Ureter (tissue), 1 donor: Measurements from ENCODE around the gene GPR15LG. TPM values are rescaled to one million over a fixed set of nuclear protein-coding genes. Genes with fewer than 3 reads are reported as not detected.
"Not testable (repeated sequence)": the region's sequence is repeated elsewhere in the genome, so short reads cannot be mapped to it uniquely, and the experiment has no call there.

Experiments
- DNase-seq: peaks from one replicate; pipeline ENCODE4 v3.0.0-alpha.2; 2020; ENCODE audit warnings: low spot score
- total RNA-seq: library from RNA; stranded (reverse); gene quantifications from one replicate; pipeline ENCODE4 v1.2.4, GENCODE V29; 2023
- donor health status: DM: yes; HTN: yes; CAD: no.

The GPR15LG gene
- total RNA-seq, 1 donor from 2014 or later: 29.2 TPM

GRCh38 chr10:84166620-84167288, 6.8 kb upstream of the GPR15LG start:
- DNase-seq: no peak

- not testable (repeated sequence) for DNase-seq
Measured at GRCh38 chr10:84167289-84167653, 6.3 kb upstream of the GPR15LG start.

DNA sequence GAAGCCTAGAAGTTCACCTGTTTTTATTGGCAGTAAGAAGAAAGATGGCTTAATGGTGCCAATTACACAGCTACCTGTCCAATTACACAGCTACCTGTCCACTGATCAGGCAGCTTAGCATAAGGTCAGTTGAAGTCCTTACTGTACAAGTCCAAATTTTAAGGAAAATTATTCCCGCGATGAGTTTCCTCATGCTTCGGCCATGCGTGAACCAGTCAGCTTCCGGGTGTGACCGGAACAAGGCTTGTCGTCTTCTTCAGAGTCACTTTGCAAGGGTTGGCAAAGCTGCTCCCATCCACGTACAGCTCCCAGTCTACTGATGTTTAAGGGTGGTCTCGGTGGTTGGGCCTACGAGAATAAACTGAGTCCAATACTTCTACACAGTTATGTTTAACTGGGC, 5.2 kb upstream of the GPR15LG start:
- DNase-seq: not testable (repeated sequence)

DNA sequence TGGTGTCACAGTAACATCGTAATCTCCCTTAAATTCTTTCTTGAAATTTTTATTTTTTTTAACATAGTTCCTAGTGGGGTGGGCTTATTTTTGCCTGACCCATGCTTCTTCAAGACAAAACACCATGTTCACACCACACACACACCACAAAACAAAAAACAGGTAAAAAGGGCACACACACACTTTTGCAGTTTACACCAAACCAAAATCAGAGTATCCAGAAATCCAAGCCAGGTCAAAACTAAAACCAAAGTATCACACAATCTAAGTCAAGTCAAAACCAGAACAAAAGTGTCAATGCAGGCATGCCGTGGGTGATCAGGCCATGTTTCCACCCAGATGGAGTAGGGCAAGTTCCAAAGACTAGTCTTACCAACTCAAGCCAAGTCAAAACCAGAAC, 2.4 kb upstream of the GPR15LG start:
- not testable (repeated sequence) for DNase-seq

DNA sequence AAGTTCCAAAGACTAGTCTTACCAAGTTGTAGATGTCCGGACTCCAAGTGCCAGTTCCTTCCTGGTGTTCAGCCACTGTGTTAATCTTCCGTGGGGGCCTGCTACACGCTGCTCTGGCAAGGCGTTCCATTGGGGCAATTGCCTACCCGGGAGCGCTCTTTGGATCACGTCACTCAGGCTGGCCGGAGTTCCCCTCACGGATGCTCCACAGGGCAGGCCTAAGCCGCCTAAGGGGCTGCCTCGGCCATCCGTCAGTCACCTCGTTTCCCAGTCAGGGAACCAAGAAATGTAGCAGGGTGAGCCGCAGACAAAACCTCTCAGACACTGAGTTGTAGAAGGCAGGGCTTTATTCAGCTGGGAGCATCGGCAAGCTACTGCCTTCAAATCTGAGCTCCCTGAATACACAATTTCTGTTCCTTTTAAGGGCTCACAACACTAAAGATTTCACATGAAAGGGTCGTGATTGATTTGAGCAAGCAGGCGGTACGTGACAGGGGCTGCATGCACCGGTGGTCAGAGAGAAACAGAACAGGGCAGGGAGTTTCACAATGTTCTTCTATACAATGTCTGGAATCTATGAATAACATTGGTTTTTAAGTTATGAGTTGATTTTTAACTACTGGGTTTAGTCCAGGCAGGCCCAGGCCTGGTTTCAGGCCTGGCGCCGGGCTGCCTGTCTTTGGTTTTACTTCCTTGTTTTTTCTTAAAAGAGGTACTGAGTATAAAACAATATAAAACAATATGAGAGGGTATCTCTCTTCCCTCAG, 1.7 kb upstream of the GPR15LG start:
- not testable (repeated sequence) for DNase-seq

DNA sequence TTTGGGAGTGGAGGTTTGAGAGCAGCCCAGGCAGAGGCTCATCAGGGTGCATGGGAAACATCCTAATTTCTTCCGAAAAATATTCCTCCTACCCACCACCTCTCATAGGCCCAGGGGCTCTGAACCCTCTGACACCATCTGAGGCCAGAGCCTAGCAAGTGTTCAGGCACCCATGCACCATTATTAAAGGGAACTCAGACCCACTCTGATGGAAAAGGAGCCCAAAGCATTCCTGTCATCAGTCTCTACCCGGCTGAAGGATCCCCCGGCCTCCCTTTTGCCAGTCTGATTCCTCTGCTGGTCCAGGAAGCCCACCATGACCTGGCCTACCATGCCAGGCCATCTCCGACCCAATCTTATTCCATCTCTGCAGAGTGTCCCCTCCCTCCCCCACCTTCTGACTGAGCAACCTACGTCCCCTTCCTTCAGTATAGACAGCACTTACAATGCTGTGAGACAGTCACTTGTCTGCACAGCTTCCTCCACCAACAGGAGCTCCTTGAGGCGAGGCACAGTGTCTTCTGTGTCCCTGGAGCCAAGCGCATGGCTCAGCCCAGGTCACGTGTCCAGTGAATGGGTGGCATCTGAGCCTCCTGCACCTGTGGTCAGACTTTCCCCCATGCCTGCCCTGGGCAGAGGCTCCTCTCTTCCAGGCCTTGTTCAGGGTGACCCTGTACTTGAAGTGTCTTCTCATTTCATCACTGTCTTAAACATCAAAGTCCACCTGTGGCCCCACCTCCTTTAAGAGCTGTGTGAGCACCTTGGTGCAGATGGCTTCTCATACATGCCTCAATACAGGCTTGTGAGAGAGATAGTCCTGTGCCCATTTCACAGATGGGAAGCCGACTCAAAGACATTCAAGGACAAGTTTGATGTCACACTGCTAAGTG, 889 bp upstream of the GPR15LG start:
- DNase-seq: no peak

DNA sequence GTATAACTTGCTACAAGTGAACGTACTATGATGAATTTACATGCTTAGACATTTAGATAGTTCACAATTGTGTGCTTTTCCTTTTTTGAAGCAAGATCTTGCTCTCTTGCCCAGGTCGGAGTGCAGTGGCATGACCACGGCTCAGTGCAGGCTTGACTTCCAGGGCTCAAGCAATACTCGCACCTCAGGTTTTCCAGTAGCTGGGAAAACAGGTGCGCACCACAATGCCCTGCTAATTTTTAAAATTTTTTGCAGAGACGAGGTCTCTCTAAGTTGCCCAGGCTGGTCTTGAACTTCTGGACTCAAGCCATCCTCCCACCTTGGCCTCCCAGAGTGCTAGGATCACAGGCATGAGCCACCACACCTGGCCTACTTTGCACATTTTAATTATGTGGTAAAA, 1.8 kb downstream of the GPR15LG start:
- DNase-seq: no peak

- peak; percentile 41 for DNase-seq
Measured at GRCh38 chr10:84176351-84176750, 2.8 kb downstream of the GPR15LG start.

- peak; percentile 5 for DNase-seq
Measured at GRCh38 chr10:84176836-84177474, 3.4 kb downstream of the GPR15LG start.

GRCh38 chr10:84177541-84178141, 4.0 kb downstream of the GPR15LG start:
- DNase-seq: no peak

DNA sequence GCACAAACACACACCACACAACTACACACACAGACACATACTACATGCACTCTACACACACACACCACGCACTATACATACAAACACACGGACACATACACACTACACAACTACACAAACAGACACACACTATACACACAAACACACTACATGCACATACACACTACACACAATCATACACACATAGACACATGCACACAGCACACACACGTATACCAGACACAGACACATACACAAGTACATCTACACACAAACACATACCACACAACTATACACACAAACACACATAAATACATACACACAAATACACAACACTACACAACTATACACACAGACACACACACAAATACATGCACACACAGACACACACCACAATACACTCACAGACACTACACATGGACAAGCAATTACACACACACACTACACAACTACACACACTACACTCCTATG, 4.6 kb downstream of the GPR15LG start:
- DNase-seq: no peak

GRCh38 chr10:84179059-84179710, 5.6 kb downstream of the GPR15LG start:
- DNase-seq: peak; percentile 68

DNA sequence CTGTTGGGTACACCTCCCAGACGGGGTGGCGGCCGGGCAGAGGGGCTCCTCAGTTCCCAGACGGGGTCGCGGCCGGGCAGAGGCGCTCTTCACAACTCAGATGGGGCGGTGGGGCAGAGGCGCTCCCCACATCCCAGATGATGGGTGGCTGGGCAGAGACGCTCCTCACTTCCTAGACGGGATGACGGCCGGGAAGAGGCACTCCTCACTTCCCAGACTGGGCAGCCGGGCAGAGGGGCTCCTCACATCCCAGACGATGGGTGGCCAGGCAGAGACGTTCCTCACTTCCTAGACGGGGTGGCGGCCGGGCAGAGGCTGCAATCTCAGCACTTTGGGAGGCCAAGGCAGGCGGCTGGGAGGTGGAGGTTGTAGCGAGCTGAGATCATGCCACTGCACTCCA, 6.8 kb downstream of the GPR15LG start:
- DNase-seq: not testable (repeated sequence)

DNA sequence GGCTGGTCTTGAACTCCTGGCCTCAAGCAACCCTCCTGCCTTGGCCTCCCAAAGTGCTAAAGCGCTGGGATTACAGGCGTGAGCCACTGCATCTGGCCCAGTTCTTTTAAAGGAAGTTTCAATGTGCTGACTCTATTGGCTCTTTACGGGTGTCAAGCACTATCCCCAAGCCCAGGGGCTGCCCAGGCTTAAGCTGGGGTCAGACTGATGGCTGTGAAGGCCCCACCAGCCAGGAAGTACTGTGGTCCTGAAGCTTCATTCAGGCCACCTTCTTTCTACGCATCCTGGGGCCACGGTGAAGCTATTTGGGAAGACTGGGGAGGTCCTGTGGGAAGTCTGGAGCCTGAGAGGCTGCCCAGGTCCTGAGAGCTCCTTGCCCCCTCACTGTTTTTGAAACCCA, 8.0 kb downstream of the GPR15LG start:
- DNase-seq: no peak

DNA sequence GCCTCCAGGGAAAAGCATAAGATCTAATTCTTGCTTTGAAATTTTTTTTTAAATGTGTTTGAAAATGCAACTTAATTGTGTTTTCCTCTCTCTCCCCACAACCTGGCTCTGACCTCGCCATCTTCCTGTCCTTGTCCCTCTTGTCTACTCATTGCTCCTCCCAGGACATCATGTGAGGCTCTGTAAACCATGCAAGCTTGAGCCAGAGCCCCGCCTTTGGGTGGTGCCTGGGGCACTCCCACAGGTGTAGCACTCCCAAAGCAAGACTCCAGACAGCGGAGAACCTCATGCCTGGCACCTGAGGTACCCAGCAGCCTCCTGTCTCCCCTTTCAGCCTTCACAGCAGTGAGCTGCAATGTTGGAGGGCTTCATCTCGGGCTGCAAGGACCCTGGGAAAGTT, 10.9 kb downstream of the GPR15LG start:
- no peak for DNase-seq

DNA sequence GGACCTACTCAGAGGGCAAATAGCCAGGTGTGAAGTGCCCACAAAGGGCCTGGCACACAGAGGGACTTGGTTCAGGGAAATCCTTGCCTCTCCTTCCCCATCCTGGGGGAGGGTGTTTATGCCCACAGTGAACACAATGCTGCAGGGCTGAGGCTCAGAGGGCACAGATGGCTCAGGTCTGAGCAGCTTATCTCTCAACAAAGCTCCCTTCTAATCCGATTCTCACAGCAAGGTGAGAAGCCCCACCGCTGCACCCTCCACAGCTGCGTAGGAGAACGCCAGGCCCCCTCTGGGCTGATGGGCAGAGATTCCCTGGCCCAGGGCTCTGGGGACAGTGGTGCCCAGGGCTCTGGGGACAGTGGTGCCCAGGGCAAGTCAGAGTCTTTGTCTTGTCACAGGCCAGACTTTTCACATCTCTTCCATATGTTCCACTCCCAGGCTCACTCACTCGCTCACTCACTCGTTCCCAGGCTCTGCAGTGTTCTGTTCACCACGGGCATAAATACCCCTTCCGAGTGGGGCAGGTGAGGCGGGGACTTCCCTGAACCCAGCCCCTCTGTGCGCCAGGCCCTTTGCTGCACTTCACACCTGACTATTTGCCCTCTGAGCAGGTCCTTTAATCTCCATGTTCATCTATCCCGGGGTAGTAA, 12.1 kb downstream of the GPR15LG start:
- DNase-seq: no peak

DNA sequence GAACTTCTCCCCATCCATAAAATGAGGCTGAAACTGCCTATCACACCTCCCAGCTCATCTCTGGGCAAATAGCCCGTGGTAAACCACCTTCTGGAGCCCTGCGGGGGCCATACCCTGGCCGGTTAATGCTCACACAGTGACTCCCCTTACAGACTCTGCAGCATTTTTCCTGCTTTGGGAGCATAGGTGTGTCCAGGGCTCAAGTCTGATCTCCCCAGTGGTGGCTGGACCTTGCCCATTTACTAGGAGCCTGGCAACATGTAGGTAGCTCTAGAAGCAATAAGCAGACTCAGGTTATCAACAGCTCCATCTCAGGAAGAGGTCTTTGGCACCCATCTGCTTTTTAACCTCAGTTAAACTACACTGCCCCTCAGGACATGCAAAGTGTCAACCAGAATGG, 15.2 kb downstream of the GPR15LG start:
- no peak for DNase-seq

DNA sequence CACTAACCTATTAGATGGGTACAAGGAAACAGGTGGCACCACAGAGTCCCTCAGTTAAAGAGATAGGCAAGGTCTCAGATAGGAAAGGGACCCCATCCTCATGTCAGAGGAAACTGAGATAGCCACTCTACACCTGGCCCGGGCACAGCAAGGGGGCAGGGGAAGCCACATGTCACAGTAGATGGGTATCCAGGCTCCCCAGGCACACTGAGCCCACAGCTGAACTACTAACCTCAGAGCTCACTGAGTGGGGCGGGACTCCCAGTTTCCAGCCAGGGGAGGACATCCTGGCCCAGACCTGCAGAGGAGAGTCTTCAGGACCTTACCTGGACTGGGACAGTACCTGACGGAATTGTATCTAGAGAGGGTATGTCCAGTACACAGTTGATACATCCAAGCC, 17.0 kb downstream of the GPR15LG start:
- no peak for DNase-seq

DNA sequence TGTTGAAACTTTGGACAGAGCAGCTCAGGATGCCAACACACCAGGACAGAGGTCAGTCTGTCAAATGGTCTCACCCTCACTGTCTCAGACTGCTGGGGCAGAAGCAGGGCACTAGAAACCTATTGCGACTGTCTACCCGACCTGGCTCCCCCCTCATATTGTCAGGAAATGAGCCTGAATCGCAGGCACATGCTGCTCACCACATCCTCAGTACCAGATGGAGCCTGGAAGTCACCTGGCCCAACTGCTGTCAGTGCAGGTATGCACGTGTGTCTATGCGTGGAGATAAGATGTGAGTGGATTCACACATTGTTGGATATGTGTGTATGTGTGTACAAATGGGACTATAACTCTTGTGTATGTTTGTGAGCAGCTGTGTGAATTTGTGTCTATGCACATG, 17.5 kb downstream of the GPR15LG start:
- no peak for DNase-seq

DNA sequence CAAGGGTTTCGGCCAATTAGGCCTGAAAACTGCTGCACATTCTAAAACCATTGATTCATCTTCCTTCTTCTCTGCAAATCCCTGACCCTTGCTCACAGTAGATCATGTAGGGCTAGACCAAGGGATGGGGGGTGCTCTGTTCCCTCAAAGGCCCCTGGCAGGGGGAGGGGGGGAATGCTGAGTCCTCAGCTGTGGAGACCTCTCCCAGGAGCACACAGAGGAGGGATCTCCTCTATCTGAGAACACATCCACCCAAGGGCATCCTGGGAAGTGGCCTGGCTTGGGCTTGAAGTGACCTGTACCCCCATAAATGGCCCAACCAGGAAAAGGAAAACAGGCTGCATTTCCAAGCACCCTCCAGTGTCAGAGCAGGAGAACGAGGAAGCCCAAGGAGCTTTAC, 19.7 kb downstream of the GPR15LG start:
- DNase-seq: no peak
